ENCODE measurements around the gene CD151. TPM values are rescaled to one million over a fixed set of nuclear protein-coding genes. Genes with fewer than 3 reads are reported as not detected.

Gene CD151
- total RNA-seq, 5 donors from 2014 or later (not counting 1 experiment from before 2014, with no cell fraction given), result 14.9 to 28.2 (median 25.6) TPM

GRCh38 chr11:788953-789940, 43.5 kb upstream of the CD151 start:
- Histone ChIP-seq H3K4me3 (ENCODE audit: control insufficient read depth in 1 of 2, extremely low read depth in 1 of 2, low read length in 1 of 2) (no peak overlapping the region), H3K4me1 (ENCODE audit: control insufficient read depth in 1 of 2, extremely low read depth in 1 of 2, insufficient read depth in 2 of 2, low read length in 2 of 2) (peaks cover 2 to 28% of the 10 kb centered on the region in 2 experiments), H3K36me3 (ENCODE audit: control insufficient read depth in 2 of 2, extremely low read depth in 1 of 2, insufficient read depth in 1 of 2, low read length in 1 of 2) (peaks cover 6 to 26% of the 10 kb centered on the region in 2 donors), H3K9me3 (no peaks in the 10 kb centered on the region), H3K27ac (ENCODE audit: low read length) (no peak overlapping the region), H3K27me3 (replicated peaks in 1 of 2; ENCODE audit: control insufficient read depth in 2 of 2, extremely low read depth in 1 of 2, insufficient read depth in 2 of 2, low read length in 1 of 2) (peaks cover 0 to 33% of the 10 kb centered on the region in 2 experiments)
- CTCF ChIA-PET, result interaction anchor here in 1 of 2 donors (0.6 kb wide), 1 partner anchor 308 kb away, joined by 4 read pairs; no protein-coding TSS in a partner anchor
- Mint-ChIP-seq H3K27ac (no peak overlapping the region), H3K4me3 (peak overlapping the region in 1 of 3 donors; percentile 21), H3K4me1 (peaks cover 0 to 10% (median 5%) of the 10 kb centered on the region in 3 donors), H3K9me3 (no peaks in the 10 kb centered on the region), H3K27me3 (peaks cover 0 to 7% of the 10 kb centered on the region in 2 donors), H3K36me3 (peaks cover 3% of the 10 kb centered on the region)
- POLR2A ChIA-PET, result interaction anchor here in 1 of 2 donors (0.6 kb wide), 1 partner anchor 20 kb away, joined by 3 read pairs; the partner anchor contains the start of gene RPLP2
- DNase-seq (no peak), ATAC-seq (replicated peaks in 1 of 4) (no peak)
- 60% methylated on average over 21 of the region's 31 CpGs for WGBS (ENCODE audit: insufficient coverage)

GRCh38 chr11:789943-790342, 42.8 kb upstream of the CD151 start, which contains the start of gene CEND1:
TSS of gene CEND1 (minus strand) at chr11:790090. CDS start at chr11:788576, 1,514 bp downstream.
- no peak within 1 kb of the TSS for H3K4me3 ChIP-seq (ENCODE audit: control insufficient read depth in 1 of 2, extremely low read depth in 1 of 2, low read length in 1 of 2)
- H3K27me3 ChIP-seq (replicated peaks in 1 of 2; ENCODE audit: control insufficient read depth in 2 of 2, extremely low read depth in 1 of 2, insufficient read depth in 2 of 2, low read length in 1 of 2), result peaks cover 0 to 33% of the 10 kb centered on the region in 2 experiments
- H3K9me3 Mint-ChIP-seq, result no peaks in the 10 kb centered on the region
- peaks cover 2 to 35% of the 10 kb centered on the region in 2 experiments for H3K4me1 ChIP-seq (ENCODE audit: control insufficient read depth in 1 of 2, extremely low read depth in 1 of 2, insufficient read depth in 2 of 2, low read length in 2 of 2)
- no peak within 1 kb of the TSS for H3K27ac ChIP-seq (ENCODE audit: low read length)
- peaks cover 6 to 26% of the 10 kb centered on the region in 2 donors for H3K36me3 ChIP-seq (ENCODE audit: control insufficient read depth in 2 of 2, extremely low read depth in 1 of 2, insufficient read depth in 1 of 2, low read length in 1 of 2)
- peak in 3 of 35 experiments; percentile 24 to 63 (median 29) for DNase-seq
- H3K4me1 Mint-ChIP-seq, result peaks cover 0 to 10% (median 5%) of the 10 kb centered on the region in 3 donors
- H3K27me3 Mint-ChIP-seq, result peaks cover 0 to 7% of the 10 kb centered on the region in 2 donors
- ATAC-seq (replicated peaks in 1 of 4), result peak; percentile 44 to 63 (median 48)
- peaks cover 3% of the 10 kb centered on the region for H3K36me3 Mint-ChIP-seq
- ChIA-PET POLR2A (interaction anchor here in 1 of 2 donors (0.6 kb wide), 1 partner anchor 20 kb away, joined by 3 read pairs; the partner anchor contains the start of gene RPLP2), CTCF (no interaction called here)
- peak within 1 kb of the TSS in 1 of 3 donors; percentile 21 for H3K4me3 Mint-ChIP-seq
- no peak within 1 kb of the TSS for H3K27ac Mint-ChIP-seq
- H3K9me3 ChIP-seq, result no peaks in the 10 kb centered on the region
- WGBS (ENCODE audit: insufficient coverage), result 5% methylated on average over 22 of the region's 44 CpGs

- Histone ChIP-seq H3K4me1 (ENCODE audit: control insufficient read depth in 1 of 2, extremely low read depth in 1 of 2, insufficient read depth in 2 of 2, low read length in 2 of 2) (peaks cover 4 to 45% of the 10 kb centered on the region in 2 experiments), H3K9me3 (no peaks in the 10 kb centered on the region), H3K4me3 (ENCODE audit: control insufficient read depth in 1 of 2, extremely low read depth in 1 of 2, low read length in 1 of 2) (no peak overlapping the region), H3K27ac (ENCODE audit: low read length) (no peak overlapping the region), H3K36me3 (ENCODE audit: control insufficient read depth in 2 of 2, extremely low read depth in 1 of 2, insufficient read depth in 1 of 2, low read length in 1 of 2) (peaks cover 6 to 26% of the 10 kb centered on the region in 2 donors), H3K27me3 (replicated peaks in 1 of 2; ENCODE audit: control insufficient read depth in 2 of 2, extremely low read depth in 1 of 2, insufficient read depth in 2 of 2, low read length in 1 of 2) (peaks cover 0 to 33% of the 10 kb centered on the region in 2 experiments)
- H3K27me3 Mint-ChIP-seq, result peaks cover 0 to 7% of the 10 kb centered on the region in 2 donors
- no peak for DNase-seq
- ChIA-PET POLR2A (no interaction called here), CTCF (no interaction called here)
- WGBS (ENCODE audit: insufficient coverage), result 94% methylated on average over 12 of the region's 18 CpGs
- H3K4me1 Mint-ChIP-seq, result peaks cover 3 to 11% (median 5%) of the 10 kb centered on the region in 3 donors
- no peak for ATAC-seq (replicated peaks in 1 of 4)
- peaks cover 3% of the 10 kb centered on the region for H3K36me3 Mint-ChIP-seq
- no peak overlapping the region for H3K27ac Mint-ChIP-seq
- H3K4me3 Mint-ChIP-seq, result no peak overlapping the region
- H3K9me3 Mint-ChIP-seq, result no peaks in the 10 kb centered on the region
Observed at GRCh38 chr11:790721-791564, 41.8 kb upstream of the CD151 start.

GRCh38 chr11:791658-792534, 40.9 kb upstream of the CD151 start:
- no peak overlapping the region for H3K27ac Mint-ChIP-seq
- H3K4me1 Mint-ChIP-seq, result peaks cover 9 to 19% (median 12%) of the 10 kb centered on the region in 3 donors
- 97% methylated on average over 33 of the region's 49 CpGs for WGBS (ENCODE audit: insufficient coverage)
- H3K4me1 ChIP-seq (ENCODE audit: control insufficient read depth in 1 of 2, extremely low read depth in 1 of 2, insufficient read depth in 2 of 2, low read length in 2 of 2), result peaks cover 11 to 54% of the 10 kb centered on the region in 2 experiments
- peaks cover 0 to 7% of the 10 kb centered on the region in 2 donors for H3K27me3 Mint-ChIP-seq
- DNase-seq (no peak), ATAC-seq (replicated peaks in 1 of 4) (no peak)
- peaks cover 6 to 26% of the 10 kb centered on the region in 2 donors for H3K36me3 ChIP-seq (ENCODE audit: control insufficient read depth in 2 of 2, extremely low read depth in 1 of 2, insufficient read depth in 1 of 2, low read length in 1 of 2)
- peaks cover 3% of the 10 kb centered on the region for H3K36me3 Mint-ChIP-seq
- POLR2A ChIA-PET, result no interaction called here
- peaks cover 0 to 33% of the 10 kb centered on the region in 2 experiments for H3K27me3 ChIP-seq (replicated peaks in 1 of 2; ENCODE audit: control insufficient read depth in 2 of 2, extremely low read depth in 1 of 2, insufficient read depth in 2 of 2, low read length in 1 of 2)
- no peak overlapping the region for H3K4me3 ChIP-seq (ENCODE audit: control insufficient read depth in 1 of 2, extremely low read depth in 1 of 2, low read length in 1 of 2)
- no peak overlapping the region for H3K4me3 Mint-ChIP-seq
- no peak overlapping the region for H3K27ac ChIP-seq (ENCODE audit: low read length)
- CTCF ChIA-PET, result no interaction called here
- H3K9me3 Mint-ChIP-seq, result no peaks in the 10 kb centered on the region
- no peaks in the 10 kb centered on the region for H3K9me3 ChIP-seq

- Mint-ChIP-seq H3K9me3 (no peaks in the 10 kb centered on the region), H3K36me3 (peaks cover 3% of the 10 kb centered on the region), H3K4me3 (no peak overlapping the region), H3K4me1 (peaks cover 15 to 24% (median 16%) of the 10 kb centered on the region in 3 donors), H3K27me3 (peaks cover 0 to 7% of the 10 kb centered on the region in 2 donors), H3K27ac (no peak overlapping the region)
- H3K4me3 ChIP-seq (ENCODE audit: control insufficient read depth in 1 of 2, extremely low read depth in 1 of 2, low read length in 1 of 2), result no peak overlapping the region
- H3K9me3 ChIP-seq, result no peaks in the 10 kb centered on the region
- POLR2A ChIA-PET, result no interaction called here
- peaks cover 0 to 33% of the 10 kb centered on the region in 2 experiments for H3K27me3 ChIP-seq (replicated peaks in 1 of 2; ENCODE audit: control insufficient read depth in 2 of 2, extremely low read depth in 1 of 2, insufficient read depth in 2 of 2, low read length in 1 of 2)
- DNase-seq (no peak), ATAC-seq (replicated peaks in 1 of 4) (no peak)
- CTCF ChIA-PET, result no interaction called here
- H3K4me1 ChIP-seq (ENCODE audit: control insufficient read depth in 1 of 2, extremely low read depth in 1 of 2, insufficient read depth in 2 of 2, low read length in 2 of 2), result peaks cover 16 to 60% of the 10 kb centered on the region in 2 experiments
- 97% methylated on average over 9 of the region's 15 CpGs for WGBS (ENCODE audit: insufficient coverage)
- no peak overlapping the region for H3K27ac ChIP-seq (ENCODE audit: low read length)
- H3K36me3 ChIP-seq (ENCODE audit: control insufficient read depth in 2 of 2, extremely low read depth in 1 of 2, insufficient read depth in 1 of 2, low read length in 1 of 2), result peaks cover 6 to 26% of the 10 kb centered on the region in 2 donors
Observed at GRCh38 chr11:792535-792821, 40.3 kb upstream of the CD151 start.
